GM12865 (cell line): ENCODE results near the gene MTNR1A.
"Not testable (repeated sequence)": the region's sequence is repeated elsewhere in the genome, so short reads cannot be mapped to it uniquely, and the experiment has no call there.

Experiments
- DNase-seq: peaks from one replicate; pipeline ENCODE4 v3.0.0; 2010; ENCODE audit warnings: low read depth
- H3K4me3 ChIP-seq: 2 replicates; pipeline ENCODE4 v1.5.1; 2011; ENCODE audit warnings: mild to moderate bottlenecking, low read depth, low read length, control low read depth
- CTCF ChIP-seq: IDR thresholded peaks from 2 replicates; pipeline ENCODE4 v1.5.1; 2011; ENCODE audit warnings: low read length, control low read depth, low read depth, inconsistent platforms; ENCODE audit not compliant: insufficient read depth; ENCODE audit errors: missing control alignments

Gene MTNR1A

GRCh38 chr4:186551849-186552248, 3.5 kb downstream of the MTNR1A start:
- no peak overlapping the region for H3K4me3 ChIP-seq
- no peak for DNase-seq
- no peak for TF ChIP-seq CTCF

GRCh38 chr4:186545436-186545835, 9.9 kb downstream of the MTNR1A start:
- TF ChIP-seq CTCF, result no peak
- DNase-seq, result no peak
- no peak overlapping the region for H3K4me3 ChIP-seq

- TF ChIP-seq CTCF, result no peak
- H3K4me3 ChIP-seq, result no peak overlapping the region
- no peak for DNase-seq
Measured at GRCh38 chr4:186543206-186543605, 12.2 kb downstream of the MTNR1A start.

DNA sequence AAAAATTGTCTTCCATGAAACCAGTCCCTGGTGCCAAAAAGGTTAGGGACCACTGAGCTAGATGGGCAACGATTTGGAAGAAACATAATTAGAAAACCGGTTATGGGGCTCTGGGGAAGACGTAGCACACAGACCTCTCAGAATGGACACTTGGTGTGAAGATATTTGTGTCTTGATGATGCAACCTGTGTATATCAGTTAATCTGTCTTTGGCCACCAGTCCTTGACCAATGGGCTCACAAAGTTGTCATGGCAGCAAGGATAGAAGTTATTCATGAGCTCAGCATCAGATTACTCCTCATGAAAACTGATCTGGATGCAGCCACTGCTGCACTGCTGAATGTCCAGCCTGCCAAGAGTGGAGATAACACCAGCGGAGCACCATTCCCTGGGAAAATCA, 13.6 kb downstream of the MTNR1A start:
- DNase-seq, result no peak
- no peak for TF ChIP-seq CTCF
- H3K4me3 ChIP-seq, result no peak overlapping the region

GRCh38 chr4:186537843-186538521, 17.4 kb downstream of the MTNR1A start:
- no peak for DNase-seq
- H3K4me3 ChIP-seq, result no peak overlapping the region
- TF ChIP-seq CTCF, result no peak

DNA sequence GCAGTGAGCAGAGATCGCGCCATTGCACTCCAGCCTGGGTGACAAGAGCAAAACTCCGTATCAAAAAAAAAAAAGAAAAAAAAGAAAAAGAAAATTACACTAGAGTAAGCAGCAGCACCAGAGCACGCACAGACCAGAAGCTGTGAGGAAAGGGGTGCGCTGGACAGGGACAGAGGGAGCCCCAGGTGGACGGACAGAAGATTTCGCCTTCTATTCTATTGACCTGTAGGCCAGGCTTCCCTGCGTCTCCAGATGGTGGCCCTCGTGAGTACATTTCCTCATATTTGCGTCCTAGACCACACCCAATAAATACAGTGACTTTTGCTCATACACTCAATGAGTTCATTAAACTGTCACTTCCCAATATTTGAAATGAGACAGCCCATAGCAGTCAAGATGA, 19.1 kb downstream of the MTNR1A start:
- DNase-seq, result no peak
- no peak overlapping the region for H3K4me3 ChIP-seq
- TF ChIP-seq CTCF, result no peak

DNA sequence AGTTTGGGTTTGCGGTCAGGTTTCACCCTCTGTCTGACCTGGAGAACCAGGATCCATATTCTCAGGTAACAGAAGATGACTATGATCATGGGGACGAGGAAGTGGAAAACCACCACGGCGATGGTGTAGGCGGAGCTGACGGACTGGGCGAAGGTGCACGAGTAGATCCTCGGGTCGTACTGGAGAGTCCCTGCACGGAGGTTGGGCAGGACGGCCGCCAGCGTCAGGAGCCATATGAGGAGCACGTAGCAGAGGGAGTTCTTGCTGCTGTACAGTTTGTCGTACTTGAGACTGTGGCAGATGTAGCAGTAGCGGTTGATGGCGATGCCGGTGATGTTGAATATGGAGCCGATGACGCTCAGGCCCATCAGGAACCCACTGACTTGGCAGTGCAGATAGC, 21.3 kb downstream of the MTNR1A start:
- no peak for DNase-seq
- TF ChIP-seq CTCF, result no peak
- H3K4me3 ChIP-seq, result no peak overlapping the region

GRCh38 chr4:186523927-186524326, 31.4 kb downstream of the MTNR1A start:
- not testable (repeated sequence) for H3K4me3 ChIP-seq, DNase-seq
